Stimulated activated CD8-positive, alpha-beta memory T cell treated with anti-CD3 and anti-CD28 coated beads, Interleukin-4, amount 100 ng/mL, for 4 hours (primary cell): ENCODE results near the gene ARL11.
A peak's percentile ranks its signal among the peaks of the same experiment; 100 is the strongest.
"Not testable (repeated sequence)": the region's sequence is repeated elsewhere in the genome, so short reads cannot be mapped to it uniquely, and the experiment has no call there.

Experiments used
- DNase-seq, 2 donors: peaks; one replicate each; pipeline ENCODE4 v3.0.0-alpha.2; 2020; ENCODE audit warnings: low read depth in 2 of 2, low spot score in 1 of 2

The ARL11 gene

DNA sequence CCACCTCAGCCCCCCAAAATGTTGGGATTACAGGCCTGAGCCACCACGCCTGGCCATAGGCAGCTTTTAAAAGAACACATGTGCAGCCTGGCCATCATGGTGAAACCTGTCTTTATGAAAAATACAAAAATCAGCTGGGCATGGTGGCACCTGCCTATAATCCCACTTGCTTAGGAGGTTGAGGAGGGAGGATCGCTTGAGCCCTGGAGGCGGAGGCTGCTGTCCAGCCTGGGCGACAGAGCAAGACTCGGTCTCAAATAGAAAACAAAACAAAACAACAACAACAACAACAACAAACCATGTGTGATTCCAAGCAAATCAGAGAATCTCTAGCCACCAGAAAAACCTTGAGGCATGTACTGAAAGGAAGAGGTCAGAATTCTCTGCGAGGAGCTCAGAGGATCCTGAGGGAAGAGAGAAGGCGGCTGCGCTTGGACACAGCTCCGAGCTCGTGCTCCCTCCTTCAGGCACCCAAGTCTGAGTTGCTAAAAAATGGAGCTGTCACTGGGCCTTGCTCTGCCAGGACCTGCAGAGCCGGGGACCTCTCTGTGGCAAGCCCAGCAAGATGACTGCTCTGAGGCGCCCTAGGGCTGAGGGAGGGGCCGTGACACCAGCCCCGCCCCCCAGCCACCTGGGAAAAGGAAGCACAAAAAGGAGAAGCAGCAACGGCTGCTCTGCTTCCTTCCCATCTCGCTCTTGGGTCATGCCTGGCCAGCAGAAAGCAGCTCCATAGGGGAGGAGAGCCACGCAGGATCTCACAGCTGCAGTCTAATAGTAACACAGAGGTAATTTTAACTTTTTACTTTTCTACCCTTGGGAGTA is at the start of gene ARL11:
Gene ARL11 (plus strand): TSS at position 677 of the 822 bp plus-strand sequence. CDS start 1,941 bp downstream, outside the sequence.
- peak in 1 of 2 donors; percentile 13 for DNase-seq

DNA sequence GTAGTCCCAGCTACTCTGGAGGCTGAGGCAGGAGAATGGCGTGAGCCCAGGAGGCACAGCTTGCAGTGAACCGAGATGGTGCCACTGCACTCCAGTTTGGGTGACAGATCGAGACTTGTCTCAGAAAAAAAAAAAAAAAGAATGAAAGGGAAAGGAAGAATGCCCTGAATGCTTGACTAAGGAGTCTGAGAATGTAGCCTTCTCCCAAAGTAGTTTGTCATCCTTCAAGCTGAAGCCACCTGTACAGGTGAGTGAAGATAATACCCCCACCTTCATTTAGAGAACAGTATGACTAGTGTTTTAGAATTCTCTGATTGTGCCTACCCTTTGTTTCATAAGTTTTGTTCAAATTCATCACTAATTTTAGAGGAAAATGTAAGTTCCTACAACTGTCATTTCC is 48.8 kb upstream of the ARL11 start:
- no peak for DNase-seq

DNA sequence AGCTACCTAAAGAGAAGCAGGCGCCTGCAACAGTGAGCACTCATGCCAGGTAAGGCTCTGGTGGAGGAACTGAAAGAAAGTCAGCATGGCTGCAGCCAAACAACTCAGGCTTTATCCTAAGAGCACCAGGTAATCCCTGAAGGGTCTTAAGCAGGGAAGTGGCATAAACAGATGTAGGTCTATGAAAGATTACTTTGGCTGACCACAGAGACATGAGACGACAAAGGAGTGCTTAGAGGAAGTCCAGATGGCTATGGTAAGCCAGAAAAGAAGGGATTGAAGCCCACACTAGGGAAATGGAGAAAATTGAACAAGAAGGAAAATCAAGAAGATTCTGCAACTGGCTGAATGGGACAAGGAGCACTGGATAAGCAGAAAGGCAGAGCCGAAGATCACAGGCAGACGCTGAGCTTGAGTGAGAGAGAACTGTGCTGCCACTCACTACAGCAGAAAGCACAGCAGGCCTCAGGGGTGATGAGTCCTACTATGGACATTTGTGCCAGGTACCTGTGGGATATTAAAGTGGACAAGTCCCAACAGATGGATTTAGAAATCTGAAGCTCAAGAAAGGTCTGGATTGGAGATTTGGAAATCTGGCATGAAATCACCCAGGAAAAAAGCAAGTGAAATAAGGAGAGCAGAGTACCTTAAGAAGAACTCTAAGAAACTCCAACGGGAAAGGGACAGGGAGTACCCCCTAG is 47.2 kb upstream of the ARL11 start:
- DNase-seq, result no peak

DNA sequence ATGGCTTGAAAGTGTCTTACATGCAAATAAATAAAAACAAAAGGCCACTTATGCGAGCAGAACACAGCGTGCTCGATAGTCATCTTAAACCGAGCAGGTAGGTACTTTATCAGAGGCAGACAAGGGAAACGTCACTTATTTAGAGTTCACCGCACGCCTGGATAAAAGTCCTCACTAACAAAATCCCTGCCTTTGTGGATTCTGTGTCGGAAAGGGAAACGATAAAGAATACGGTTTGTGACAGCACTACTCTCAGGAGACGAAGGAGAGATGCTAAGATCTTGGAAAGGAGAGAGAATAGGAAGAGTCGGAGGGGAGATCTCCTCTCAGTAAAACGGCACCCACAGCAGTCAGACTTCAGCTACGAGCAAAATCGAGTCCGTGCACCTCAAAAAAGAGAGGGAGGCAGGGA is 43.5 kb upstream of the ARL11 start:
- no peak for DNase-seq

DNA sequence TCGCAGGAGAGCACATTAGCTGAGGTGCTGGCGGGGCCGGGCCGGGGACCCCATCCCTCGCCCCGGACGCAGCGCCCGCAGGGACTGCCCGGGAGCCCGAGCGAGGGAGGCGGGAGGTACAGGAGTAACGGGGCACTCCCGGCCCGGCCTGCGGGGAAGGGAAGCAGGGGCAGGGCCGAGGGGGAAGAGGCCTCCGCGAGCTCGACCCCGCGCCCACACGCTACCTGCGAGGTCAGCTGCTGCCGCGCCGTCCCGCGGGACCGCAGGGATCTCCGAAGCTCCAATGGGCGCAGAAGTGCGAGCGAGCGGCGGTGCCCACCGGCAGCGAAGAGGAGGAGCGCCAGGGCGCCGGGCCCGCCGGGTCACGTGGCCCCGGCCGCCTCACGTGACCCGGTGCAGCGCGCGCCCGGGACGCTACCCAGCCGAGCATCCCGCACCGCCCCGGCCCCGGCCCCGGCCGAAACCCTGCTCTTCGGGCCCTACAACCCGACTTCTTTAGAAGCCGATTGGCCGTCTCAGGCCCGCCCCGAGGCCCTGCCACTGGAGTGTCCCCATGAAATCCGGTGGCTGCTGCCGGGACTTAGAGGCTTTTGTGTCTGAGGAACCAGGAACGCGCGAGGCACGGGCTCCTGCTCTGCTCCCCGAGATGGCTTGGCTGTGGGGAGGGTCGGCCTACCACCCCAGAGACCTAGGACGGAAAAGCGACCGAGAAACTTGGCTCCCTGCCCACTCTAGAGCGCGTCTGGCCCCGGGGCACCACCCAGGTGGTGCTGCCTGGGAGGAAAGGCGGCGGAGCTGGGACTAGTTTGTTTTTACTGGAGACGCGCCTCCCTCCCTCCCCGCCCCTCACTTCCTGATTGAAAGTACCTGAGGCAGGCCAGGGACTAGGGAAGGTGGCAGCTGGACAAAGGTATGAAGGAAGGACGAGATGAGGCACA is 42.8 kb upstream of the ARL11 start, which contains the start of gene RCBTB1:
Gene RCBTB1 (minus strand): TSS at position 339 of the 938 bp plus-strand sequence. CDS start 18,279 bp downstream, outside the sequence.
- DNase-seq, result peak; percentile 14 to 38

DNA sequence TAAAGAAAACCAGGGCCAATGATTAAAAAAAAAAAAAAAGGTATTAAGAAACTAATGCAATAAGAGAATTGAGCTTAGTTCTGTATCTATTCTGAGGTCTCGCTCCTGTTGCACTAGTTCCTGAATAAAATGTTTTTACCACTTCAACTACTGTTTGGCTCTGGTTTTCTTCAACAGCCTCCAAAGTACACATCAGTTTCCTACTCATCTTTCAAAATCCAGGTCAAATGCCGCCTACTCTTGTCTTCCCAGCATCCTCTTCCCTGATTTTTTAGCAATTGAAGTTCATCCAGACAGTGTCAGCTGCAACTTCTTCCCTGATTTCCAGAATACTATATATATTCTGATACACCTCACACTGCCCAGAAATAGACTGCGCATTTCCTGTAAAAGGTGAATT is 41.6 kb upstream of the ARL11 start:
- no peak for DNase-seq

DNA sequence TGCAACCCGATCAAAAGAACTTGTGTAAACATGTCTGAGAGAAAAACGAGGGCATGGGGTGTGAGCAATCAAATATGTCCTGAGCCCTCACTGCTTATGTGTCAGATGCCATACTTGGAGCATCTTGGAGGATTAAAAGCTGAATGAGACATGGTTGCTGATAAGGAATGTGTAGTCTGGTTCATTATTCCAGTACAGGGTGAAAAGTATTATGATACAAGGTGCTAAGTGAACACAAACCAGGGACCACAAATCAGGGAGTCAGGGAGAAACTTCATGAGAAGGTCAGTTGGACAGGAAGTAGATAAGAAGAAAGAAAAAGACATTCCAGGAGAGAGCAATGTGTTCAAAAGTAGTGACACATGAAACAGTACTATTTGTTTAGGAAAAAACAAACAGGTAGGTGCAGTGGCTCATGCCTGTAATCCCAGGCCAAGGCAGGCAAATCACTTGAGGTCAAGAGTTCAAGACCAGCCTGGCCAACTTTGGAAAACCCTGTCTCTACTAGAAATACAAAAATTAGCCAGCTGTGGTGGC is 40.9 kb upstream of the ARL11 start:
- no peak for DNase-seq

DNA sequence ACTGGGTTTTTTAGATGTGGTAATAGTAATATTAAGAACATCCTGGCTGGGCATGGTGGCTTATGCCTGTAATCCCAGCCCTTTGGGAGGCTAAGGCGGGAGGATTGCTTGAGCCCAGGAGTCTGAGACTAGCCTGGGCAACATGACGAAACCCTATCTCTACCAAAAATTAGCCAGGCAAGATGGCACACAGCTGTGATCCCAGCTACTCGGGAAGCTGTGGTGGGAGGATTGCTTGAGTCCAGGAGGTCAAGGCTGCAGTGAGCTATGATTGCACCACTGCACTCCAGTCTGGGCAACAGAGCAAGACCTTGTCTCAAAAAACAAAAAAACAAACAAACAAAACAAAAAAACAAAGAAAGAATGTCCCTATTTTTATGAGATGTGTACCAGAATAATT is 37.6 kb upstream of the ARL11 start:
- not testable (repeated sequence) for DNase-seq

DNA sequence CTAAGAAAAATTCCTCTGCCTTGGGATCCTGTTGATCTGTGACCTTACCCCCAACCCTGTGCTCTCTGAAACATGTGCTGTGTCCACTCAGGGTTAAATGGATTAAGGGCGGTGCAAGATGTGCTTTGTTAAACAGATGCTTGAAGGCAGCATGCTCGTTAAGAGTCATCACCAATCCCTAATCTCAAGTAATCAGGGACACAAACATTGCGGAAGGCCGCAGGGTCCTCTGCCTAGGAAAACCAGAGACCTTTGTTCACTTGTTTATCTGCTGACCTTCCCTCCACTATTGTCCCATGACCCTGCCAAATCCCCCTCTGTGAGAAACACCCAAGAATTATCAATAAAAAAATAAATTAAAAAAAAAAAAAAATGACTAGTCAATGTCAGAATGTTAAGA is 34.4 kb upstream of the ARL11 start:
- DNase-seq, result not testable (repeated sequence)

DNA sequence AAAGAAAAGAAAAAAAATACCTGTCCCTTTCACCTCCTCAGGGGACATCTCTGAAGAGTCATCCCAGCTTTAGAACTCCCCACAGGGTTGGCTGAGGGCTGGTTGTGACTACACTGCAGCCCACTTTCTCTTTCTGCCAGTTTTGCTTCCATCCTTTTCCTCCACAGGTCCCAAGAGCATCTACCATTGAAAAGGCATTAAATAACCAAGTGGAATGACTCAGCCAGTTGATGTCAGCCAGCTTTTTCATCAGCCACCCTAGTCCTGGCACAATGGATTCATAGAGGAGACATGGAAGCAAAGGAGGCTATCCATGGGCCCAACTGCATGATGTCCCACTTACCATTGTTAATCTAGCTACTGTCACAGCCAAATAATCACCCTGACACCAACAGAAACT is 33.7 kb upstream of the ARL11 start:
- DNase-seq, result no peak

DNA sequence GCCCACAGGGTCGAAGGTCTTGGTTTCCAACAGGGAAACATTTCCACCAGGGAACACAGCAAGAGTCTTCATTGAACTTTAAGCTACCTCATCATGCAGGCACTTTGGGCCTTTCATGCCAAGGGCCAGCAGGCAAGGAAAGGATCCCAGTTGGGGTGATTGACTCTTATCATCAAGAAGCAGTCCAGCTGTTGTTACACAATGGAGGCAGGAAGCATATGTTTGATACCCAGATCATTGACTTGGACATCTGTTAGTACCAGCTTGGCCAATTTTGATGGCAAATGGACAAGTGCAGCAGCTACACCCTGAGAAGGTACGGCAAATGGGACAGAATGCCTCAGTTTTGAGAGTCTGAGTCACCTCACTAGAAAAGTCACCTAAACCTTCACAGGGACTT is 32.1 kb upstream of the ARL11 start:
- no peak for DNase-seq

DNA sequence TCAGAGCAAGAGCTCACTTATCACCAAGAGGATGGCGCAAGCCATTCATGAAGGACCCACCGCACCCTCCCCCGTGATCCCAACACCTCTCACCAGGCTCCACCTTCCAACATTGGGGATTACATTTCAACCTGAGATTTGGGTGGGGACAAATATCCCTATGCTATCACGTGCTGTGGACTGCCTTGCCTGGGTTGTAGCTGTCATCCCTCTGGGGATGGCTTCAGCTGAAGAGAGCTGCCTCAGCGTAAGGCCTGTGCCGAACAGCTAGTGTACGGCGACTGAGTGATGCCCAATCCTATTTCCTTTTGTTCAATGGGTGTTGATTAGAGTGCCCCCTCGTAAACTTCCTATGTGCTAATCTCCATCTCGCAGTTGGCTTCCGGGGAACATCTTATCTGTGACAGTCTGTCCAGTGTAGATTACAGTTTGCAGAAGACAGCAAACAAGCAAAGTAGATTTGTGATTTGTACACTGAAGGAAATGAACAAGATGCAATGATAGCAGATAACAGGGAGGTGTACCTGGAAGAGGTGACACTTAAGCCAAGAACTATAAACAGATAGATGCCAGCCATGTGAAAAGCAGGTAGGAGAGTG is 31.2 kb upstream of the ARL11 start:
- DNase-seq, result no peak

DNA sequence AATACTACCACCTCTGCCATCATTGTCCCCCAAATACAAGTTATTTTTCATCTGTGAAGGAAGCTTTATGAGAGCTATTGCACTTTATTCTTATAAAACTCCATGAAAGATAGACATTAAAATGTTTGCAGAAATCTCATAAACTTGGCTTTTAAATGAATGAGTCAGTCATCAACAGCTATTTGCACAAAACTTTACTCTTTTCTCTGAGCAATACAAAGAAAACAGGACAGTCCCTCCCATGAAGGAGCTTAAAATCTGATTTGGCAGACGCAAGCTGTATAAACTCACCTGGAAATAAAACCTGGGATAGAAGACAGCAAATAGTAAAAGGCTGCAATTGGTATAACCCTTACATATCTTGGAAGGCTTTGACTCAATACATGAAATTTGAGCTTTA is 26.3 kb upstream of the ARL11 start:
- no peak for DNase-seq

DNA sequence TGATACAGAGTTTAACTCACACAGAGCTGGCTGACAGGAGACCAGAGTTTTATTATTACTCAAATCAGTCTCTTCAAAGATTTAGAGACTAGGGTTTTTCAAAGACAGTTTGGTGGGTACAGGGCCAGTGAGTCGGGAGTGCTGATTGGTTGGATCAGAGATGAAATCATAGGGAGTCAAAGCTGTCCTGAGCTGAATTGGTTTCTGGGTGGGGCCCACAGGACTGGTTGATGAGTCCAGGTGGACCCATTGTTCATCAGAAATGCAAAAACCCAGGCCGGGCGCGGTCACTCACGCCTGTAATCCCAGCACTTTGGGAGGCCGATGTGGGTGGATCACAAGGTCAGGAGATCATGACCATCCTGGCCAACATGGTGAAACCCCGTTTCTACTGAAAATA is 25.7 kb upstream of the ARL11 start:
- DNase-seq, result not testable (repeated sequence)

DNA sequence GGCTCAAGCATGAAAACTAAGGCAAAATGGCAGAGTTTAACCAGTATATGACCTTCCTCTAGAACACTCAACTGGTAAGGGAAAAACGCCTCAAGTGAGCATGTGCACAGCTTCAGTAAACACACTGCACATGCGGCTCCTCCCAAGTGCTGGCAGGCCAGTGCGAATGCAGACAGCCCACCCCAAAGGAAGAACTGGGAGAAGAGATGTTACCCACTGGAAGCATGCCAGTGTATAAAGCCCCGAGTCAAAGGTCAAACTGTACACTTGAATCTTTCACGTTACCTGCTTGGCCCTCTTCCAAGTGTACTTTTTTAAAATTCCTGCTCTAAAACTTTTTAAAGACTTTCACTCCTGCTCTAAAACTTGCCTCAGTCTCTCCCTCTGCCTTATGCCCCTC is 23.7 kb upstream of the ARL11 start:
- DNase-seq, result no peak

DNA sequence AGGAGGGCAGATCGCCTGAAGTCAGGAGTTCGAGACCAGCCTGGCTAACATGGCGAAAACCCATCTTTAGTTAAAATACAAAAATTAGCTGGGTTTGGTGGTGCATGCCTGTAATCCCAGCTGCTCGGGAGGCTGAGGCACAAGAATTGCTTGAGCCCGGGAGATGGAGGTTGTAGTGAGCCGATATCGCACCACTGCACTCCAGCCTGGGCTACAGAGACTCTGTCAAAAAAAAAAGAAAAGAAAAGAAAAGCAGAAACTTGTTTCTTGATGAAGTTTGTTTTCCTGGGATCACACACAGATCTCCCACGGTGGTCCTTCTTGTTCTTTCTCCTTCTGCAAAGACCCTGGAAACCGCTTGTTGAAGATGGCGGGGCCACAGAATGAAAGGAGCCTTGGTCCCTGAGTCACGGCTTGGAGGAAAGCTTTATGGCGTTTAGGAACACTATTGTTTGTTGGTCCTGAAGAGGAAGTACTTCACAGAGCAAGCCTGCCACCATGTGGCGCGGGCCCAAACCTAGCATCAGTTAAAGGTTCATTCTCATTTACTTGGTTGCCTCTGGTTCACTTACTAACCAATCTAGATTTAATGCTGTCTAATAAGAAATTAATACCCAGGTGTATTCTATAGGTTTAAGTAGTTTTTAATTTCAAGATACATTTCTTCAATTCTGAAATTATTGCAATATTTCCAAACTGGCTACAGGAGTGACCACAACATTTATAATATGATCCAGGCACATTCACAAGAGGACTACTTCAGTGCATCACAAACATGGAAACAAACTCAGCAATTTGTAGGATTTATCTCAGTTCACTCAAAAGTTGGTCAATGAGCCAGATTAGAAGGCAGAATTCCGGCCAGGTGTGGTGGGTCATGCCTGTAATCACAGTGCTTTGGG is 21.3 kb upstream of the ARL11 start:
- DNase-seq, result peak; percentile 59 to 61

DNA sequence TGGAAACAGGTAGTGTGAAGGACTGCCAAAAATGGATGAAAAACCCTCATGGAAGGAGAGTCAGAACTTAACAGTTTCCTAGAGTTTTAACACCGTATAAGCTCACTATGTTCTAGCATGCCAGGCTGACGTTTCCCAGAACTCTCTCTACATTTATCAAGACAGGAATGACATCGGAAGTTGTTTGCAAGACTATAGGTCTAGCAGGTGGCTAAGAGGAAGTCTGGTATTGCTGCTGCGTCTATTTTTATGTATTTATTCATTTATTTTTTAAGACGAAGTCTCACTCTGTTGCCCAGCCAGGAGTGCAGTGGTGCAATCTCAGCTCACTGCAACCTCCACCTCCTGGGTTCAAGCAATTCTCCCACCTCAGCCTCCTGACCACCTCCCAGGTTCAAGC is 20.5 kb upstream of the ARL11 start:
- no peak for DNase-seq

DNA sequence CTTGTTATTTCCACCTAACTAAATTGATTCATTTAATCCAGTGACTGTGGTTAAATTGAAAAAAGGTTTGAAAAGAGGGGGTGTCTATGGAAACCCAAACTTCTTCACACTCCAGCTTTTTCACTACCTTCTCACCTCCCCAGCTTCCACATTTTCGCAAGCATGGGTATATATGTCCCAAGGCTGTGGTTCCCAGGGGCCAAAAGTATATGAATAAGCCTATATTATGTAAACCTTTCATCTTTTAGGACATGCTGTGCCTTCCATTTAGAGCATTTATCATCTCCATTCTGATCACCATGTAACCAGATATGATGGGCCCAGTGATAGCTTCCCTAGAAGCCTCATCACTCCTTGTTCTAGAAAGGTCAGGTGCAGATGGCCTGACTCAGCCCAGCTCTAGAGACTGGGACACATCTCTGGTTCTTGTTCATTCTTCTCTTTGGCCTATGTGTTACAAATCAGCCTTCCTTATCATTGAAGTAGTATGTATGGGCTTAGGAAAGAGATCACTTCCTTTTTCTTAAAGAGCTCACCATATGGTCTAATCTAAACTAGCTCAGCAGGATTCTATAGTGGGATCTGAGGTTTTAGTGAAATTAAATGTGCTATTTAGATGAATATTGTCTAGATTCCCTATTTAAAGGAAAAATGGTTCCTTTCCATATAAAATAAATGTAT is 19.5 kb upstream of the ARL11 start:
- DNase-seq, result no peak

DNA sequence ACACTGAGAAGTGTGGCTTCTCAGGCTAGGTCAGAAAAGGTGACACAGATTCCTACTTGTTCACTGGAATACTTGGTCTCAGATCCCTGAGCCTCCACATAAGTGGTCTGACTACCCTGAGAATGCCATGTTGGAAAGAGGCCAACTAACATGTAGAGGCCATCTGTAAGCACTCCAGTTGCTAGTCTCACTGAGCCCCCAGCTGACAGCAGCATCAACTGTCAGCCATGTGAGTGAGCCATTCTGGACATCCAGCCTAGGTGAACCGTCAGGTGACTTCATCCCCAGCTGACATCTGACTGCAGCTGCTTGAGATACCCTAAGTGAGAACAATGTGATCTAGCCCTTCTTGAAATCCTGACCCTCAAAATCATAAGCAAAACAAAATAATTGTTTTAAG is 18.1 kb upstream of the ARL11 start:
- no peak for DNase-seq
